Medulla oblongata (tissue), 1 donor: Measurements from ENCODE around the gene ZNF273.
"Not testable (repeated sequence)": the region's sequence is repeated elsewhere in the genome, so short reads cannot be mapped to it uniquely, and the experiment has no call there.

ENCODE experiments used
- DNase-seq: peaks from one replicate; pipeline ENCODE4 v3.0.0-alpha.2; 2015; ENCODE audit errors: extremely low spot score

Gene ZNF273

DNA sequence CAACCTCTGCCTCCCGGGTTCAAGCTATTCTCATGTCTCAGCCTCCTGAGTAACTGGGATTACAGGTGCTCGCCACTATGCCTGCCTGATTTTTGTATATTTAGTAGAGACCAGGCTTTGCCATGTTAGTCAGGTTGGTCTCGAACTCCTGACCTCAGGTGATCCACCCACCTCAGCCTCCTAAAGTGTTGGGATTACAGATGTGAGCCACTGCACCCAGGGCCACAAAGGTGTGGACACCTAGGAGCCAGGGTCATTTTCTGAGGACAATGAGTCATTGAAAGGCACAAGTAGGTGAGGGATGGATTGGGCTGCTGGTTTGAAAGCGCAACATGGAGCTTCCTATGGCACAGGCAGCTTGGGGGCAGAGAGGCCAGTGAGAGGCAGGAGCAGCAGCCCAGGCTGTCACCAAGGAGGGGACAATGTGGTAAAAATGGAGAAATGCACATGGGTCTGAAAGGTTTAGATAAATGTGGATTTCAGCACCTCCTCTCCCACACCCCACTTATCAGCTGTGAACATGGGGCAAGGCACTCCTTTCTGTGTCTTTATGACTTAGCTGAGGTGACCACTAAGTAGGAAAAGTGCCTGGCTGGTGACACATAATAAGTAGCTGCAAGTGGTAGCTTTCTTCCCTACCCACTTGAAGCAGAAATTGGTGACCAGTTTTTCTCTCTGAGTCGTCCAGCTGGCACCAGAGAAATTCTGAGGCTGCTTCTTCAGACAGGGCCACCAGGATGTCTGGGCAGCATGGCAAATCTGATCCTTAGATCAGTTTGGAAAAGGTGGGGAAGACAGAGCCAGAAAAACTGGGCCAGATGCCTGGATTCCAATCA is 41.8 kb downstream of the ZNF273 start:
- not testable (repeated sequence) for DNase-seq

DNA sequence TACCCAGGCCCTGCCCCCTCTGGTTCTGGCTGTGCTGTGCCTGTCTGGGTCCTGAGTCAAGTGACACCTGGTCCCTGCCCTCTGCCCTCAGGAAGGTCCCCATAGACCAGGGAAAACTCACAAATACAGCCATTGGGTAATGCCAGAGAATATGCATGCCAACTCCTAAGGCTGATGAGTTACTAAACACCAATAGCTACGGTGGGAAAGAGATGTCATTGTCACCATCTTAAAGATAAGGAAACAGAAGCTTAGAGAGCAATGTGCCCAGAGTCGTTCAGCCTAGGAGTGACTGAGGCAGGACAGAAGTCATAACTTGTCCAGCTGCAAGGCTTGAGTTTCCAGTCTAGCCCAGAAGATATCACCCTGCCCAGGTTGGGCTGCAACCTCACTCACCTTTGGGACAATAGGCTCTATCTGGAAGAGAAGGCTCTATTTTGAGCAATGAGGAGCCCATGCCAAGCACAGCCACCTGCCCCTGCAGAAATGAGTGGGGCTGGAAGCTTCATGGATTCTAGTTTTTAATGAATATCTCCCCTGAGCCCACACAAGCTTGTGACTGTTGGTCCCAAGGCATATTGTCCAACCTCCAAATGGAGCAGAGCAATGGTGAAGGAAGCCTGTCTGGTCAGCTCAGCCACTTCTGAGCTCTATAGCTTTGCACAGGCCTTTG is 42.6 kb downstream of the ZNF273 start:
- DNase-seq = no peak

DNA sequence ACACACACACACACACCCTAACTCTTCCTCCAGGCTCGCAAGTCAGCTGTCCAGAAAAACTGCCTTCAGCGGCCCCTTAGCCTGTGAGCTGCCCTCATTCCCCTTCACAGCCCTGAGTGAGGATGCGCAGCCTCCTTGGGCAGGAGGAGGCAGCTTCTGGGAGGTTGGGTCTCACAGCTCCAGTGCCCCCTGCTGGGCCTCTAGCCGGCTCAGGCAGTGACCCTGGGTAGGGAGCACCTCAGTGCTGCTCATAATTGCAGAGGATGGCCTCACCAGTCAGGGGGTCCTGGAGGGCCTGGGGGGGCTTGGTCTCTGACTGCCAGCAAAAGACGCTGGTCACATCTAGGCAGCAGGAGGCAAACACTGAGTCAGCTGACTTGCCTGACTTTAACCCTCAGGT is 43.7 kb downstream of the ZNF273 start:
- DNase-seq = peak; percentile 4

DNA sequence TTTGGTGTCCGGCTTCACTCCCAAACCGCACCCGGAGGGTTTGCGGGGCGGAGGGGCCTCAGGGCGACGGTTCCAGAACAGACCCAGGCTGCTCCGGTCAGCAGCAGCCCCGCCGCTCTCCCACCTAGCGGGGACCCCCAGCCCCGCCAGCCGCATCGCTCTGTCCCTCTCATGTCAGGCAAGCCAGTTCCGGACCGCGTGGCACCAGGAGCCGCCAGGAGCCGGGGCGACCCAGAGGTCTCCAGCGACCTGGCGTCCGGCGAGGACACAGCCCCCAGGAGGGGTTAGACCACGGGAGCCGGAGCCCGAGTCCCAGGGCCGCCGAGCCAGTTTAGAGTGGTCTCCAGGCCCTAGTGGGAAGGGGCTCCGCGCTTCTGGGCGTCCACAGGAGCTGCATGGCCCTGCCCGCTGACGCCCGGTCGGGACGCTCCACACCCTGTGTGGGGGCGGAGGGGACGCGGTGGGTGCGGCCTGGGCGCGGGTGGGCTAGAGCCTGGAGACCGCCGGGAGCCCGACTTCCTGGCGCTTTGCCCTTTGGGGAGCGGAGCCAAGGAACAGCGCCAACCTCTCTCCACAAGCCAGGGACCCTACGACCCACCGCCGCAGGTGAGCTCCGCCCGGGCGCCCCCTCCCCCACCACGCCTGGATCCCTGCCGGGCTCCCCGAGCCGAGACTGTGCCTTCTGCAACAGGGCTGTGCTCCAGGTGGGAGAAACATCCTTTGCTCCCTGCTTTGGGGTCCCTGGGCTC is 44.4 kb downstream of the ZNF273 start:
- DNase-seq = no peak

DNA sequence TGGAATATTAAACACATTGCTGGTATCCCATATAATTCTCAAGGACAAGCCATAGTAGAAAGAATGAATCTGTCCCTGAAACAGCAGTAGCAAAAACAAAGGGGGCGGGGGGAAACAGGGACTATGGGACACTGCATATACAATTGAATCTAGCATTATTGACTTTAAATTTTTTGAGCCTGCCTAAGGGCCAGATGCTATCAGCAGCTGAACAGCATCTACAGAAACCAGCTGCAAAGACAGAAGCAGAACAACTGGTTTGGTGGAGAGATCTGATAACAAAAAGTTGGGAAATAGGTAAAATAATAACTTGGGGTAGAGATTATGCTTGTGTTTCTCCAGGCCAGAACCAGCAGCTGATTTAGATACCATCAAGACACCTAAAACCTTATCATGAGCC is 45.7 kb downstream of the ZNF273 start:
- not testable (repeated sequence) for DNase-seq

DNA sequence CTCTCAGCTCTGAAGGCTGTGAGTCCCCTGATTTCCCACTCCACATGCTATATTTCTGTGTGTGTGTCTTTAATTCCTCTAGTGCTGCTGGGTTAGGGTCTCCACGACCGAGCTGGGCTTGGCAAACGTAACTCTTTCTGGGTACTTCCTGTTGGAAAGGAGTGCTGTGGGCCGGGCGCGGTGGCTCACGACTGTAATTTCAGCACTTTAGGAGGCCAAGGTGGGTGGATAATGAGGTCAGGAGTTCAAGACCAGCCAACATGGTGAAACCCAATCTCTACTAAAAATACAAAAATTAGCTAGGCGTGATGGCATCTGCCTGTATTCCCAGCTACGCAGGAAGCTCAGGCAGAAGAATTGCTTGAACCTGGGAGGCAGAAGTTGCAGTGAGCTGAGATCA is 47.6 kb downstream of the ZNF273 start:
- not testable (repeated sequence) for DNase-seq

DNA sequence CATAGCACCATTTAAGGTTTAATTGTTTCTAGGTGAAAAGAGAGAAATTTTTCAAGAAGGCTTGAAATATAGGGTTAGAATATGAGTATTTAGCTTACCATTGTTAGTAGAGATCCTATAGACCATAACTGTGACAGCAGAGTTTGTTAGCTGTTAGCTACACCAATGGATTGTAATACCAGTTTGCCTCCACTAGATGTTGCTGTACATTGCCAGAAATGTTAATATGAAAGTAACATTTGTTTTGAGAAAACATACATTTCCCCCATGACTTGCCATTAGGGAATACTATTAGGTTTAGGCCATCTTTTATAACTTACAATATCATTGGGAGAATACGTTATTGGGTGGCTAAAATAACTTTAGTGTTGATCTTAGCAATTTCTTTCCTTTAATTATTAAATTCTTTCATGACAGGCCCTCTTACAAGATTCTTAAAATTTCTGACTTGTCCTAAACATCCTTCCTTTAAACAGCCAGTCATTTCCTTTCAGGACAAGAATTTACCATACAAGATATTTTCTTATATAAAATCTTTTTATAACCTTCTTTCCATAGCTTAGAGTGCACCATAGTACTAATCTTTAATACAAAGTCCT is 48.3 kb downstream of the ZNF273 start:
- DNase-seq = peak; percentile 73

DNA sequence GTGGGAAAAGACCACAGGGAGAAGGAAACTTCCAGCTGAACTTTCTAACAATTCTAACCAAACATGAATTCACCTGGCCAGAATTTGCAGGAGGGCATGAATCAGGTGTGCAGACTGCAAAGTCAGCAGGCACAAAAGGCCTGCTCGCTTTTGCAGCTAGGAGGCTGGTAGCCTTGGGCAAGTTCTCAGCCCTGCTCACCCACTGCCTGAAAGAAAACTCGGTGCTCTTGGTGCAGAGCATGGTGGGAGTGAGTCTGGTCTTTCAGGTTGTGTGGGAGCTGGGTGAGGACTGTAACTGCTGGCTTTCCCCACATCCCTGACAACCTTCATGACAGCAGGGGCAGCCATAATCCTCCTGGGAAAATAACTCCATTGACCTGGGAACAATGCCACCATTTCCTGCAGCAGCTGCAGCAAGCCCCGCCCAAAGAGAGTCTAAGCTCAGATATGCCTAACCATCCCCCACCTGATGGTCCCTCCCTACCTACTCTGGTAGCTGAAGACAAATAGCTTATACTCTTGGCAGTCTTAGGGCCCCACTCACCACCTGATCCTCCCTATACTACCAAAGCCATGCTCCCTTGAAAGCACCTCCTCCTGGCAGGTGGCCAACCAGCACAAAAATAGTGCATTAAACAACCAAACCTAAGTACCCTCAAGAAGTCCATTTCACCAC is 56.1 kb downstream of the ZNF273 start:
- DNase-seq = no peak

DNA sequence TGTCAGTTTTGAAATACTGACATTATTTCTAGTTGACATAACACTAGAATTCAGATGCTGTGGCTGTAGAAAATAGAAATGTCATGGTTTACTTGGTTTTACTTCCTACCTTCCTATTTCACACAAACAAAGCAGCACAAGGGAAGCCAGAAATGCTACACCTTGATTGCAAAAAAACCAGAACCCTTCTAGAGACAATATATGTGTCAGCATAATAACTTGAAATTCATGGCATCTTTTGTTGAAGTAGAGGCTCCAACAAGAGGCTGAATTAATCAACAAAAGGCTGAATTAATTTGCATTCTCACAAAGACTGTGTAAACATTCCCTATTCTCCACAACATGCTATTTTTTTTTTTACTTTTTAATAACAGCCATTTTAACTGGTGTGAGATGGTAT is 62.5 kb downstream of the ZNF273 start:
- no peak for DNase-seq

DNA sequence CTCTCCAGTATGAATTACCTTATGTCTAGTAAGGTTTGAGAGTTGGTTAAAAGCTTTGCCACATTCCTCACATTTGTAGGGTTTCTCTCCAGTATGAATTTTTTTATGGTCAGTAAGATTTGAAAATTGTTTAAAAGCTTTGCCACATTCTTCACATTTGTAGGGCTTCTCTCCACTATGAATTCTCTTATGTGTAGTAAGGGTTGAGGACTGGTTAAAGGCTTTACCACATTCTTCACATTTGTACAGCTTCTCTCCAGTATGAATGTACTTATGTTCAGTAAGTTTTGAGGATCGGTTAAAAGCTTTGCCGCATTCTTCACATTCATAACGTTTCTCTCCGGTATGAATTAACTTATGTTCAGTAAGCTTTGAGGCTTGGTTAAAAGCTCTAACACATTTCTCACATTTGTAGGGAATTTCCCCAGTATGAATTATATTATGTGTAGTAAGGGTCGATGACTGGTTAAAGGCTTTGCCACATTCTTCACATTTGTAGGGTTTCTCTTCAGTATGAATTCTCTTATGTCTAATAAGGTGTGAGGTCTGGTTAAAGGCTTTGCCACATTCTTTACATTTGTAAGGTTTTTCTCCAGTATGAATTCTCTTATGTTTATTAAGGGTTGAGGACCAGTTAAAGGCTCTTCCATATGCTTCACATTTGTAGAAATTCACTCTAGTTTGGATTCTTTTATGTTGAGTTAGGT is 75.6 kb downstream of the ZNF273 start:
- no peak for DNase-seq
